ENCODE results near the gene RHD.
"Not testable (repeated sequence)": the region's sequence is repeated elsewhere in the genome, so short reads cannot be mapped to it uniquely, and the experiment has no call there.

Gene RHD

GRCh38 chr1:25257196-25257595, 15.1 kb upstream of the RHD start:
- no peak for DNase-seq

DNA sequence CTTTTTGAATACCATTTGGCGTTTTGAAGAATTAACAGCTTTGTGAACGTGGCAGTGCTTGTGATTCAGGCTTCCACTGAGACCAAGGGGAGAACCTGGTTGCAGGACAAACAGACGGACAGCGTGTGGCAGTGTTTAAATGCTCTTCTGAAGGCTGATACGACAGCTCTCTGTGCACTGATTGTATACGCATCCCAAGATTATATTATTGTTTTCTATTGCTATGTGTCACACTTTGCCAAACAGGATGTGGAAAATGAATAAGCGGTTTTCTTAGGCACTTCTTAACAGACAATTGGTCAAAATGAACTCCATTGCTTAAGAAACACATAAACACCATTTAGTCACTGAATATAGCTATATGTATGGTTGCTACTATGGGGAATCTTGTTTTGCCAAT, 12.5 kb upstream of the RHD start:
- DNase-seq: not testable (repeated sequence)

DNA sequence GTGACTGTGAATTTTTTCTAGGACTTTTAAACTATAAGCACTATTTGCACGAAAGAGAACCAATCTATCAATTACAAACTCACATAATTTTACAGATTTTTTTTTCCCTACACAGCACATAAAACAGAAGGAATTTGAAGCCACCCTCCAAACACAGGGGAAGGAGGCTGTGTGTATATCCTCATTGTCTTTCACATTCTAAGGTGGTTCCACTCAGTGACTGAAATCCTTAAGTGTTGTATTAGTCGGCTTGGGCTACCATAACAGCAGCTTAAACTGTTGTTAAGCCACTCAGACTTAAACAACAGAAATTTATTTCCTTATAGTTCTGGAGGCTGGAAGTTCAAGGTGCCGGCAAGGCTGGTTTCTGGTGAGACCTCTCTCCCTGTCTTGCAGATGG, 12.0 kb upstream of the RHD start:
- DNase-seq: not testable (repeated sequence)

DNA sequence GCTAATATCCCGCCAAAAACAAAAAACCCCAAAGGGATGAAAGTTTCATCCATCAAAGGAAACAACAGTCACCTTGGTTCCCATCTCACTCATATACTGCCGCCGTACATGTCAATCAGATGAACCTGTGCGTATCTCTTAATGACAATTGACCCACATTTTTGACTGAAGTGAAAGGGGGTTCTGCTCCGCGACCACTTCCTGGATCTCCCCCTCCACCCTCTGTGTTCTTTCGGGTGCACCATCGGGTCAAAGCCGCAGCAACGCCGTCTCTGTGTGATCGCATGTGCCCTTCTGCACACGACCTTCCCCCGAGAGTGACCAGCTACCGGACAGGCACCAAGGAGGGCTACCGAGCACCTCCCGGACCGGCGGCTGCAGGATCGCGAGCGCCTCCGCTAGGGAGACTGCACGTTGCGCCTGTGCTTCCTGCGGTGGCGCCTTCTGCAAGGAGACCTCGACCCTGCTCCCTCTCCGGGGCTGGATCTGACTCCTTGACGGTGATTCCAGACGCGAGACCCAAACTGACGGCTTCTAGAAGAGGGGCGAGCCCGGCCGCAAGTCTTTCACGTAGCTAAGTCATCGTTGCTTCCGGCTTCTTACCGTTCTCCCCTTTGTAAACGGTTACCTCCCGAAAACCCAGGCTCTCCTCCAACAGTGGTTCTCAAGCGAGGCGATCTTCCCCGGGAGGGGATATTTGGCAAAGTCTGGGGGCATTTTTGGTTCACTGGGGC, 5.6 kb upstream of the RHD start:
- not testable (repeated sequence) for DNase-seq

DNA sequence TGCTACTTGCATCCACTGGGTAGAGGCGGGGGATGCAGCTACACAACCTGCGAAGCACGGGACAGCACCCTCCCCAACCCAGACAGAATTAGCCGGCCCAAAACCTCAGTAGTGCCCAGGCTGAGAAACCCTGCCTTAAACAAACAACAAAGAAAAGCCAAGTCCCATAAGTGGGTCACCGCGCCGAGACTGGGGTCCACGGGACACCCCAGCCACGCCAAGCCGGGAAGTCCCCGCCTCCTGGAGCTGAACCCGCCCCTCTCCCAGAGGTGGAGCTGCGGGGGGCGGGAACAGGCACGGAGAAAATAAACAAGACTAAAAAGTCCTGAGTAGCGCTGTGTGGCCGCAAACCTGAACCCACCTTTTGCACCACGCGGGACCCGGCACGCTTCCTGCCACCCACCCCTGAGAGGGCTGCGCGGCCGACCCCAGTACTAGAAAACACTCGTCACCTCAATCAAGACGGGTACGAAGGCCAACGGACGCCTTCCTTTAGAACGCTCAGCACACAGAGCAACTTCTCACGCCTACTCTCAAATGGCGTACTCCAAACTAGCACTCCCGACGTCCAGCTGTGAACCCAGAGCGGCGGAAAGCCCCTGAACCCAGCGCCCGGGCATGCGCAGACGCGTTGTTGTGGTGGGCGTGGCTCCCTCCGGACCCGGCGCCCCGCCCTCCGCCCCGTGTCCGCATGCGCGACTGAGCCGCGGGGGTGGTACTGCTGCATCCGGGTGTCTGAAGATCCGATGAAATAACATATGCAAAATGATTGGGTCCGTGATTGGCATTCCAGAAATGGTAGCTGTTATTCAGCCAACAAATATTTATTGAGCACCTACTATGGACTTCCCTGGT, 4.8 kb upstream of the RHD start:
- DNase-seq: peak; percentile 57 to 92 (median 80)

DNA sequence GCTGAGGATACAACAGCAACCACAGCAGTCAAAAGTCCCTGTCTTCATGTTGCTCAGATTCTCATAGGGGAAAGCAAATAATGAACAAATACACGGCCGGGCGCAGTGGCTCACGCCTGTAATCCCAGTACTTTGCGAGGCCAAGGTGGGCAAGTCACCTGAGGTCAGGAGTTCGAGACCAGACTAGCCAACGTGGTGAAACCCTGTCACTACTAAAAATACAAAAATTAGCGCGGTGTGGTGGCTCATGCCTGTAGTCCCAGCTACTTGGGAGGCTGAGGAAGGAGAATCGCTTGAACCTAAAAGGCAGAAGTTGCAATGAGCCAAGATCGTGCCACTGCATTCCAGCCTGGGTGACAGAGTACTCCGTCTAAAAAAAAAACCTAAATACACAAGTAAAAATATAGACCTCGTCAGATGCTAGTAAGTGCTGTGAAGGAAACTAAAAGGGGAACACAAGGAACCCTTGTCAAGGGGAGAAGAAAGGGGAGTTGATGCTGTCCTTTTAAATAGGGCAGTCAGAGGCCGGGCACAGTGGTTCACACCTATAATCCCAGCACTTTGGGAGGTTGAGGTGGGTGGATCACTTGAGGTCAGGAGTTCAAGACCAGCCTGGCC, 4.1 kb upstream of the RHD start:
- not testable (repeated sequence) for DNase-seq

GRCh38 chr1:25275648-25276047, 3.3 kb downstream of the RHD start:
- not testable (repeated sequence) for DNase-seq

DNA sequence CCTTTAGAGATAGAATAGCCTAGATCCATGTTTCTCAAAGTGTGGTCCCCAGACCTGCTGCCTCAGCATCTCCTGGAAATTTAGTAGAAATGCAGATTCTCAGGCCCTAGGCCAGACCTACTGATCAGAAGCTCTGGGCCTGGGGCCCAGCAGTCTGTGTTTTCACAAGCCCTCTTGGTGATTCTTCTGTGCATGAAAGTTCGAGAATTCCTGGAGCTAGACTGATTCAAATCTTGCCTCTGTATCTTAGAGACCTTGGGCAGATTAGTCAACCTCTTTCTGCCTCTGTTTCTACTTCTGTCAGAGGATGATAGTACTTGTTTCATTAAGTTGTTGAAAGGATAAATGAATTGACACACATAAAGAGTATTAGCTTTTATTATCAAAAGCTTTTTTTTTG, 5.0 kb downstream of the RHD start:
- not testable (repeated sequence) for DNase-seq

DNA sequence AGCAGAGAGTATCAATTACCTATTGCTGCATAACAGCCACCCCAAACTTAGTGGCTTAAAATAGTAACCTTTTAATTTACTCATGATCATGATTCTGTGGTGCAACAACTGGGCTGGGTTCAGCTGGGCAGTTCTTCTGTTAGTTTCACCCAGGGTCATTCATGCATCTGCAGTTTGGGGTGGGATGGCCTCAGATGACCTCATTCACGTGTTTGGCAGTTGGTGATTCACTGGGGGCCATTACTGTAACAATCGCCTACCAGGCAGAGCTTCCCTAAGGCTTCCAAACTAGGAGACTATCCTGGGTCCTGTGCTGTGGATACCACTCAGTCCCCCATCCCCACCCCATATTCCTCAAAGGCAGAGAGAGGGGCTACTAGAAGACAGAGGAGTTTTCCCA, 6.0 kb downstream of the RHD start:
- not testable (repeated sequence) for DNase-seq

- not testable (repeated sequence) for DNase-seq
These were observed 6.5 kb downstream of the RHD start for GRCh38 chr1:25278790-25279189.

DNA sequence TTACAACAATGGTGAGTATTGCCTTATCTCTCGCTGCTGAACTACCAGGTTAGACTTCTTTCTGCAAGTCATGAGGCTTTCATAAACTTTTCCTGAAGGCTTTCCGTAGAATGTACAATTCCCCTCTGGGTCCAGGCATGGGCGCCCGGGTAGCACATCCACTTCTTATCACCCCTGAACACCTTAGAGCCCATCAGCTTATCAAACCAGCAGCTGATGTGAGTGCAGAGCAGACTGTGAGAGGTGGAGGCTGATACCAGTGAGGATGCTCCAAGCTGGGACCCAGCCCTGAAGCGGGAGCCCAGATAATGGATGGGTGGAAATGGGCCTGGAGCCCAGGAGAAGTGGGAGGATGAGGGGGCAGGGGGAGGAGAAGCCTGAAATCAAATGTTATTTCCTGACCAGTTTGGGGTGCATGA, 7.4 kb downstream of the RHD start:
- not testable (repeated sequence) for DNase-seq

DNA sequence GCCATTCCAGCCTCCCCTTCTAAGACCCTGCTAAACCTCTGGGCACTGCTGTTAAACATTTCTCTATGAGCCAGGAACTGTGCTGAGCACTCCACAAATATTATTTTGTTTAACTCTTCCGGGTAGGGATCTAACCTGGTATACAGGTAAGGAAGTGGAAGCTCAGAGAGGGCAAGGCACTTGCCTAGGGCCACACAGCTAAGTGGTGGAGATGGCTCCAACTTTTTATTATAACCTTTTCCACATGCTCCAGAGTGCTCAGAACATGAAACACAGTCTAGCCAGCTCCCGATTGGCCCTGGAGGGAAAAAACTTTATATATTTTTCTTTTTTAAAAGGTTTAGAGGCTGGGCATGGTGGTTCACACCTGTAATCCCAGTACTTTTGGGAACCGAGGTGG, 13.6 kb downstream of the RHD start:
- not testable (repeated sequence) for DNase-seq

DNA sequence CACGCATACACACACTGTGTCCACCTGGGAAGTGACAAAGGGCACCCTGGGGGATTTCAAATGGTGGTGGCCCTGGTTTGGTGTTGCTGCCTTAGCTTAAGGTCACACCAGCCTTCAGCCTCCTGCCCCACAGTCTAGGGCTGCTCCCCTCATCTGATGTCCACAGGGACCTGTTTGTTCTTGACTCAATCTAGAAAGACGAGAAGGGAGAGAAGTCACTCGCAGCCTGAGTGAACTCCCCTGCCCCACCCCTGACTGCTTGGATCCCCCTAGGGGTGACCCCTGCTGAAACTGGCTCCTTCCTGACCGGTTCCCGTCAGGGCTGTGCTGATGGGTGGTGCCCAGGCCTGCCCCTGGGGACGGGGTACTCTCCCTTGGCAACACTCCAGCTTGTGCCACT, 14.9 kb downstream of the RHD start:
- DNase-seq: not testable (repeated sequence)

DNA sequence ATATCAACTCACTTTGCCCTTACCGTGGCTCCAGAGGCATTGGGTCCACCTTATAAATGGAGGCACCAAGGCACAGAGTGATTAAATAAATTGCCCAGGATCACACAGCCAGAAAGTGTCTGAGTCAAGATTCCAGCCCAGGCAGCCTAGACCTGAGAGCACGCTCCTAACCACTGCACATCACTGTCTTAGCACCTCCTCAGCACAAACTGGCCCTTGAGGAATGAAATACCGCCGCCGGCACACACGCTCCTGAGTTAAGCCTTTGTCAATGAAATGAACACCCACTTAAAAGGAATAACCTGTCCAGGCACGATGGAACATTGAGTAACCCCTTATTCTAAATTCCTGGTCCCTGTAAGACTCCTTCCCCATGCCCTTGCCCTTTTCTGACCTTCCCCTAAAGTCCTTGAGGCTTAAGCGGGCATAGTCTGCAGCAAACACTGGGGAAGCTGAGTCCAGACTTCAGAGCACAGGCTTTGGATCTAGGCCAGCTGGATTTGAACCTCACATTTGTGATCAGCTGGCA, 16.3 kb downstream of the RHD start:
- not testable (repeated sequence) for DNase-seq

DNA sequence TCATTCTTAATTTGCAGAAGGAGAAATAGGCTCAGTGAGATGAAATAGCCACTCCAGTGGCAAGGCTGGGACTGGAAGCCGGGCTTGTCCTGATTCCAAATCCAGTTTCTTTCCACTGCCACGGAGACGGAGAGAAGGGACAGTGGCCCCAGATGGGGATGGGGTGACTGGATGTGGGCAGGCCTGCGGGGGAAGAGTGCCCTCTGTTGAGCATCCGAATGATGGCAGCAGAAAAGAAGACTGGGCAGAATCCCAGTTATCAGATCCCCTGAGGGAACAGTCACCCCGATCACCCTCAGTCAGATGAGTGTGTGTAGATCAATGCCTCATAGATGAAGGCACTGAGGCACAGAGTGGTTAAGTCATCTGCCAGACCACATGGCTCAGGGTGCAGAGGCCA, 17.7 kb downstream of the RHD start:
- not testable (repeated sequence) for DNase-seq

GRCh38 chr1:25293426-25293825, 21.1 kb downstream of the RHD start:
- not testable (repeated sequence) for DNase-seq

DNA sequence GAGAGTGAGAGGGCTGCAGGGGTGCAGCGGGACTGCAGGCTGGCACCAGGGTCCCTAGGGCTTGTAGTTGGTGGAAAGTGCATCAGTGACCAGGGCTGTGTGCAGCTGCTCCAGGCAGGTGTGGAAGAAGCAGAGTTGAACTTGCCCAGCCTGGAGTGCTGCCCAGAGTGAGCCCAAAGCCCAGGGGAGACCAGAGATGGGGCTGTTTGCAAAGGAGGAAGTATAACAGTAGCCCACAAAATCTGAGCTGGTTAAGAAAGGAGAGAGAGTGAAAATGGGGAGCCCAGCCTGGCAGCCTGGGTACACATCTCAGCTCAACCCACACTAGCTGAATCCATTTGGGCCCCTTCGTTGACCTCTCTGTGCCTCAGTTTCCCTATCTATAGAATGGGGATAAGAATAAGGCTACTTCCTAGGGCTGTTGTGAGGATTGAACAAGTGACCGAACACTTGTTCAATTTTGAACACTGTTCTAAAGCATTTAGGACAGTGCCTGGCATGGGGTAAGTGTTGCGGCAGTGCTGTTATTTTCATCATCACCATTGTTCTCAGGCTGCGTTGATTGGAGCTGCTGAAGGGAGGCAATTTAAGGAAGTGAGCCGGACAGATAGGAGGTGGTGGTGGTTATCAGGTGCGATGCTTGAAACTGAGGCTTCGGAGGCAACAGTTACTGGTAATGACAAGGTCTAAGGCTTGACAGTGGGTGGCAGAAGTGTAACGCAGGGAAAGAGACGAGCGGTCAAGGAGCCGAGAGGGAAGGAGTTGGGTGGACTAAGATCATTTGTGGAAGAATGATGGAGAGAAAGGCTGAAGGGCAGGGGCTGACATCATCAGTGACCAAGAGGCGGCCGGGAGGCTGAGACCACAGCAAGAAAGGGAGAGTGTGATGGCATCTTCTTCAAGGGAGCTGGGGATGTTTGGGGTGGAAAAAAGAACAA, 22.8 kb downstream of the RHD start:
- DNase-seq: not testable (repeated sequence)

GRCh38 chr1:25296501-25296900, 24.2 kb downstream of the RHD start:
- DNase-seq: not testable (repeated sequence)

GRCh38 chr1:25300729-25301128, 28.4 kb downstream of the RHD start:
- not testable (repeated sequence) for DNase-seq

- DNase-seq: not testable (repeated sequence)
These were observed 30.0 kb downstream of the RHD start for GRCh38 chr1:25302330-25302729.

- DNase-seq: not testable (repeated sequence)
These were observed 32.6 kb downstream of the RHD start for GRCh38 chr1:25304936-25305335.

DNA sequence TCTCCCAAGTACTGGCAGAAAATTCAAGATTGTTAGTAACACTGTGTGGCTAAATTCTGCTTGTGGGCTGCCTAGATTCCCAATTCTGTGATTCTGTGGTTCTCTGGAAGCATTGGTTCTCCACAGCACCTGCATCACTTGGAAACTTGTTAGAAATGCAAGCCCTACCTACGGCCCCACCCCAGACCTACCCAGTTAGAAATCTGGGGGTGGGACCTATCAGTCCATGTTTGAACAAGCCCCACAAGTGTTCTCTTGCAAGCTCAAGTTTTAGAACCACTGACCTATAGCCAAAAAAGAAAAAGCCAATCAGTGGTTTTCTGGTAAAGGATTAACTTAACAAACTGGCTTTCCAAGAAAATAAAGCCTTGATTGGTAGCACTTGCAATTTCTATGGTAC, 35.9 kb downstream of the RHD start:
- not testable (repeated sequence) for DNase-seq

All from activated naive CD4-positive, alpha-beta T cell (primary cell).